ENCODE data around the gene LRRC8A. TPM values are rescaled to one million over a fixed set of nuclear protein-coding genes. Genes with fewer than 3 reads are reported as not detected.
"Not testable (repeated sequence)": the region's sequence is repeated elsewhere in the genome, so short reads cannot be mapped to it uniquely, and the experiment has no call there.

Gene LRRC8A
- total and polyA plus RNA-seq, 4 experiments from 2014 or later = 18.7 to 40.6 (median 25.4) TPM

DNA sequence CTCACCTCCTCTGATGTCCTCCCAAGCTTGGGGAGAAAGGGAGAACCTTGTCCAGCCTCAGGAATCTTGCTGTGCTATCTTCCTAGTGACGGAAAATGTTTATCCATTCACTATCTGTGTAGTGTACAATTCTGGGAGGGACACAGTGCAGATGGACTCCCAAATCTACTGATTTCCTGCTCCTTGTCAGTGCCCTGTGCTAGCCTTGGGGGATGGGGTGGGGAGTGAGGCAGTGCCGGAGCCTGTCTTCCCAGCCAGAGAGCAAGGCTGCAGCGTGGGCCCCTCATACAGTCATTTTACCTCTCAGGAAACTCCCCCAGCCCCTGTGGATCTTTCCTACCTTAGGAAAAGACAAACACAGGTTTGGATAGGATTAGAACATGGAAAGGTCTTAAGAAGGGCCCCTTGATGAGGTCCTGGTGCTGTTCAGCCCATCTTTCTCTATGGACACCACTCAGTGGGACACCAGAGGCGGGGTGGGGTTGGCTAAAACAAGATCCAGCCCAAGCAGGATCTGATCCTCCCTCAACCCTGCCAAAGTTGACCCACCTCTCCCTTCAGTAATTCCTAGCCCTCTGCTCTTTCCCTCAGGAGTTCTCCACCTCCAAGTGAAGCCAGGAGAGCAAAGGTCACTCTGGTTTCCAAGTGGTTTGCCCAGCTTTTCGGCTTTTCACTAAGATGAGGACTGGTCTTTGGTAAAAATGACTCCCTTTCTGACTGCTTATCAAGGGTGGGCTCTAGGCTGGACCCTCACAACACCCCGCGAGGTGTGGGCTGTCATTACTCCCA, 62.1 kb downstream of the LRRC8A start:
- Mint-ChIP-seq H3K9me3 (peaks cover 0 to 4% (median 0%) of the 10 kb centered on the region in 8 donors), H3K36me3 (peaks cover 0 to 21% of the 10 kb centered on the region in 2 donors), H3K4me3 (peak overlapping the region in 1 of 8 donors; percentile 26), H3K4me1 (peaks cover 13 to 37% (median 25%) of the 10 kb centered on the region in 4 donors), H3K27me3 (no peaks in the 10 kb centered on the region), H3K27ac (peak overlapping the region in 1 of 7 donors; percentile 53)
- intact Hi-C loops (cut with micrococcal nuclease) = no loop called here
- Histone ChIP-seq H3K27me3 (ENCODE audit: insufficient read depth, low read length) (no peaks in the 10 kb centered on the region), H3K4me3 (ENCODE audit: low read length in 2 of 2) (no peak overlapping the region), H3K9me3 (ENCODE audit: control insufficient read depth in 1 of 2, low read length in 2 of 2) (no peaks in the 10 kb centered on the region), H3K27ac (ENCODE audit: low read depth, low read length) (no peak overlapping the region), H3K4me1 (ENCODE audit: insufficient read depth, low read length) (peaks cover 29% of the 10 kb centered on the region), H3K36me3 (ENCODE audit: insufficient read depth, low read length) (no peaks in the 10 kb centered on the region)
- POLR2A ChIA-PET (ENCODE audit: partially characterized antibody) = no interaction called here
- CTCF ChIA-PET (ENCODE audit: partially characterized antibody) = no interaction called here
- DNase-seq = no peak

DNA sequence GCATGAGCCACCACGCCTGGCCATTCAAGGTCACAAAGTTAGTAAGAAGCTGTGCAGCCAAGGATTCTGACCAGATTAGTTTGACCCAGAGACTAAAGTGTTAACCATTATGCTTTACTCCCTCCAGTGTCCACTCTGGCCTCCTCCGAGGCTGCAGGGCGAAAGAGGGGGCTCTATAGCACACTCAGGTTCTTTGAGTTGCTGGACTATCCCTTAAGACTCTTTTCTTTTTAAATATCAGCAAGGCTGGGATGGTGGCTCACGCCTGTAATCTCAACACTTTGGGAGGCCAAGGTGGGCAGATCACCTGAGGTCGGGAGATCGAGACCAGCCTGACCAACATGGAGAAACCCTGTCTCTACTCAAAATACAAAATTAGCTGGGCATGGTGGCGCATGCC, 63.0 kb downstream of the LRRC8A start:
- H3K27me3 Mint-ChIP-seq; CTCF ChIA-PET (ENCODE audit: partially characterized antibody); intact Hi-C loops (cut with micrococcal nuclease); DNase-seq; H3K27ac ChIP-seq (ENCODE audit: low read depth, low read length); H3K27ac Mint-ChIP-seq; H3K27me3 ChIP-seq (ENCODE audit: insufficient read depth, low read length); H3K9me3 Mint-ChIP-seq; H3K9me3 ChIP-seq (ENCODE audit: control insufficient read depth in 1 of 2, low read length in 2 of 2); POLR2A ChIA-PET (ENCODE audit: partially characterized antibody); H3K4me3 ChIP-seq (ENCODE audit: low read length in 2 of 2); H3K36me3 ChIP-seq (ENCODE audit: insufficient read depth, low read length): not testable (repeated sequence)
- peaks cover 13 to 37% (median 25%) of the 10 kb centered on the region in 4 donors for H3K4me1 Mint-ChIP-seq
- H3K36me3 Mint-ChIP-seq = peaks cover 0 to 21% of the 10 kb centered on the region in 2 donors
- H3K4me3 Mint-ChIP-seq = peak overlapping the region in 1 of 8 donors; percentile 54
- peaks cover 29% of the 10 kb centered on the region for H3K4me1 ChIP-seq (ENCODE audit: insufficient read depth, low read length)

DNA sequence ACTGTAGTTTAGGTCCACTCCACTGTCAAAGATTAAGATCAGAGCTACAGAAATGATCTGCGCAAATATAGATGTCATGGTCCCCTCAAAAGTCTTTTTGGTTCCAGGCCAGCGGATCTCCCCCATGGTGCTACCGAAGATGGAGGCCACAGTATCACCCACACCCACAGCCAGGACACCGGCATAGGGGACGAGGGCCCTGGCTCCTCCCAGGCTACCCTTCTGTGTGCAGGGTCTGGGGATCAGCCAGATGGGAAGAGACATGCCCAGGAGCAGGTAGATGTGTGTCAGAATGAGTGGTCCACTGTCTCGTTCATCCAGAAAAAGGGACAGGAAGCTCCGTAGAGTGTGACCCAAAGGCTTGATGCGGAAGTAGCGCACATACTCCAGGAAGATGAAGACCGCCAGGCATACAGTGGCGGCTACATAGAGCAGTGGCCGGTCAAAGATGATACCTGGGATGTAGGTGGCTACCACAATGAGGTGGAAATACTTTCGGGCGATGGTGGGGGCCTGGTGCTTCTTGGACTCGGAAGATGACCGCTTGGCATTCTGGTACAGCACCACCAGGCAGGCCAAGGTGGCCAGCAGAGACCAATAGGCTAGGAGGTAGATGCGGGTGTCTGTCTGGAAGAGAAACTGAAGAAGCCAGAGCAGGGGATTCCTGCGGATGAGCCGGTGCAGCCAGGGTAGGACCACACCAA, 64.0 kb downstream of the LRRC8A start:
- Mint-ChIP-seq H3K27me3 (no peaks in the 10 kb centered on the region), H3K27ac (peak overlapping the region; percentile 40 to 99 (median 95)), H3K9me3 (peaks cover 0 to 4% (median 0%) of the 10 kb centered on the region in 8 donors), H3K36me3 (peaks cover 0 to 23% of the 10 kb centered on the region in 2 donors), H3K4me1 (peaks cover 15 to 37% (median 25%) of the 10 kb centered on the region in 4 donors), H3K4me3 (peak overlapping the region; percentile 94 to 100 (median 98))
- Histone ChIP-seq H3K4me3 (ENCODE audit: low read length in 2 of 2) (no peak overlapping the region), H3K9me3 (ENCODE audit: control insufficient read depth in 1 of 2, low read length in 2 of 2) (no peaks in the 10 kb centered on the region), H3K27ac (ENCODE audit: low read depth, low read length) (no peak overlapping the region), H3K27me3 (ENCODE audit: insufficient read depth, low read length) (no peaks in the 10 kb centered on the region), H3K36me3 (ENCODE audit: insufficient read depth, low read length) (no peaks in the 10 kb centered on the region), H3K4me1 (ENCODE audit: insufficient read depth, low read length) (peaks cover 29% of the 10 kb centered on the region)
- ChIA-PET POLR2A (ENCODE audit: partially characterized antibody) (interaction anchor here (0.6 kb wide), 1 partner anchor 958 kb away, joined by 4 read pairs; no protein-coding TSS in a partner anchor), CTCF (ENCODE audit: partially characterized antibody) (interaction anchor here (1.4 kb wide), 1 partner anchor 18 kb away, joined by 3 read pairs; no protein-coding TSS in a partner anchor)
- intact Hi-C loops (cut with micrococcal nuclease) = loop anchor here (2.0 kb wide), 1 partner anchor 83 kb away; the partner anchor contains the start of gene SH3GLB2
- no peak for DNase-seq

DNA sequence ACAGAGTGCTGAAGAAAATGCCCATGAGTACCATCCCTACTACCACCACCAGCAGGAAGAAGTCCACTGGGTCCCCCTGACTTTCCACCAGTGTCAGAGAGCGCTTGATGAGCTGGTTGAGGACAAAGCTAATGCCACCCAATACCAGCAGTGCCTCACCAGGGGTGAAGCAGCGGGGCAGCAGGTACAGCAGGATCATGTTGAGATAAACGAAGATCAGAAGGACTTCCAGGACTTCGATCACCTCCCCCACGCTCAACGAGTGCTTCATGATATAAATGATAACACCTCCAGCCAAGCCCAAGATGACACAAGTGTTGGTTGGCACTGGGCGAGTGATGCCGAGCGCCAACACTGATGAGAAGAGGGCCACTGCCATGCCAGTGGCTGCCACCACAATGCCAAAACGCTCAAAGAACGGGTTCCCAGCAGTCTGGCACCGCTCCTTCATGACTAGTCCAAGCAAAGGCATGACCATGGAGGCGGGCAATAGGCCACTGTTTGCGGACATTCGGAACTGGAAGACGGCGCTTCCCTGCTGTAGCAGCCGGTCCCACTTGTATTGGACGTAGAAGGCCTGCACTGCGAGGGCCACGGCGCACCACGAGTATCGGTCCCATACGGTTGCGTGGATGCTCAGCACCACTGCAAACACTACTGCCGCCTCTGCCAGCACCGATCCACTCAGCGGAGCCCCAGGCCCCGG, 64.8 kb downstream of the LRRC8A start:
- H3K4me1 ChIP-seq (ENCODE audit: insufficient read depth, low read length) = peaks cover 29% of the 10 kb centered on the region
- H3K9me3 ChIP-seq (ENCODE audit: control insufficient read depth in 1 of 2, low read length in 2 of 2) = no peaks in the 10 kb centered on the region
- peak overlapping the region; percentile 94 to 100 (median 98) for H3K4me3 Mint-ChIP-seq
- H3K36me3 ChIP-seq (ENCODE audit: insufficient read depth, low read length) = no peaks in the 10 kb centered on the region
- ChIA-PET POLR2A (ENCODE audit: partially characterized antibody) (interaction anchor here (1.6 kb wide), 2 partner anchors 44 to 117 kb away, joined by 4 to 7 read pairs; partner anchors contain the start of gene SPOUT1), CTCF (ENCODE audit: partially characterized antibody) (interaction anchor here (1.4 kb wide), 1 partner anchor 19 kb away, joined by 3 read pairs; no protein-coding TSS in a partner anchor)
- intact Hi-C loops (cut with micrococcal nuclease) = loop anchor here (1.0 to 2.0 kb wide), 5 partner anchors 64 to 175 kb away; partner anchors contain the start of genes LRRC8A, SH3GLB2, SPOUT1 and TBC1D13
- DNase-seq = peak in 1 of 5 donors; percentile 45
- no peaks in the 10 kb centered on the region for H3K27me3 ChIP-seq (ENCODE audit: insufficient read depth, low read length)
- H3K36me3 Mint-ChIP-seq = peaks cover 4 to 25% of the 10 kb centered on the region in 2 donors
- peak overlapping the region; percentile 36 to 90 for H3K4me3 ChIP-seq (ENCODE audit: low read length in 2 of 2)
- peaks cover 0 to 4% (median 0%) of the 10 kb centered on the region in 8 donors for H3K9me3 Mint-ChIP-seq
- peak overlapping the region; percentile 93 to 99 (median 98) for H3K27ac Mint-ChIP-seq
- peak overlapping the region; percentile 87 for H3K27ac ChIP-seq (ENCODE audit: low read depth, low read length)
- peaks cover 16 to 37% (median 25%) of the 10 kb centered on the region in 4 donors for H3K4me1 Mint-ChIP-seq
- no peaks in the 10 kb centered on the region for H3K27me3 Mint-ChIP-seq

DNA sequence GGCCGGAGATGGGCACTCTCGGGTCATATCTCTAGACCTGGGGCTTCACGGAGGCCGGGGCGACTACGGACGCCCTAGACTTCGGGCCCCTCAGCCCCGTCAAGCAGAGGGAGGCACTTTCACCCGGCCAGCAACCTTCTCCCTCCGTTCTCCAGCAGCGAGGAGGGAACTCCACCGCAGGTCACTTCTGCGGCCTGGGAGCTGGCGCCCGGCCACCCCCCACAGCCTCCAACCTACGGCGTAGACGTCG, 65.3 kb downstream of the LRRC8A start:
- H3K4me1 Mint-ChIP-seq = peaks cover 16 to 37% (median 25%) of the 10 kb centered on the region in 4 donors
- no peaks in the 10 kb centered on the region for H3K9me3 ChIP-seq (ENCODE audit: control insufficient read depth in 1 of 2, low read length in 2 of 2)
- intact Hi-C loops (cut with micrococcal nuclease) = loop anchor here (1.0 to 2.0 kb wide), 5 partner anchors 65 to 176 kb away; partner anchors contain the start of genes LRRC8A, SH3GLB2, SPOUT1 and TBC1D13
- peaks cover 0 to 4% (median 0%) of the 10 kb centered on the region in 8 donors for H3K9me3 Mint-ChIP-seq
- no peak for DNase-seq
- peaks cover 4 to 25% of the 10 kb centered on the region in 2 donors for H3K36me3 Mint-ChIP-seq
- POLR2A ChIA-PET (ENCODE audit: partially characterized antibody) = interaction anchor here (1.3 to 1.6 kb wide), 4 partner anchors 10 to 120 kb away, joined by 3 to 7 read pairs (median 4); partner anchors contain the start of gene SPOUT1
- CTCF ChIA-PET (ENCODE audit: partially characterized antibody) = interaction anchor here (1.4 kb wide), 1 partner anchor 19 kb away, joined by 3 read pairs; no protein-coding TSS in a partner anchor
- no peaks in the 10 kb centered on the region for H3K27me3 ChIP-seq (ENCODE audit: insufficient read depth, low read length)
- H3K27me3 Mint-ChIP-seq = no peaks in the 10 kb centered on the region
- no peaks in the 10 kb centered on the region for H3K36me3 ChIP-seq (ENCODE audit: insufficient read depth, low read length)
- peak overlapping the region; percentile 36 to 90 for H3K4me3 ChIP-seq (ENCODE audit: low read length in 2 of 2)
- H3K4me3 Mint-ChIP-seq = peak overlapping the region; percentile 94 to 100 (median 98)
- H3K27ac ChIP-seq (ENCODE audit: low read depth, low read length) = peak overlapping the region; percentile 87
- H3K27ac Mint-ChIP-seq = peak overlapping the region; percentile 93 to 99 (median 98)
- H3K4me1 ChIP-seq (ENCODE audit: insufficient read depth, low read length) = peaks cover 29% of the 10 kb centered on the region

DNA sequence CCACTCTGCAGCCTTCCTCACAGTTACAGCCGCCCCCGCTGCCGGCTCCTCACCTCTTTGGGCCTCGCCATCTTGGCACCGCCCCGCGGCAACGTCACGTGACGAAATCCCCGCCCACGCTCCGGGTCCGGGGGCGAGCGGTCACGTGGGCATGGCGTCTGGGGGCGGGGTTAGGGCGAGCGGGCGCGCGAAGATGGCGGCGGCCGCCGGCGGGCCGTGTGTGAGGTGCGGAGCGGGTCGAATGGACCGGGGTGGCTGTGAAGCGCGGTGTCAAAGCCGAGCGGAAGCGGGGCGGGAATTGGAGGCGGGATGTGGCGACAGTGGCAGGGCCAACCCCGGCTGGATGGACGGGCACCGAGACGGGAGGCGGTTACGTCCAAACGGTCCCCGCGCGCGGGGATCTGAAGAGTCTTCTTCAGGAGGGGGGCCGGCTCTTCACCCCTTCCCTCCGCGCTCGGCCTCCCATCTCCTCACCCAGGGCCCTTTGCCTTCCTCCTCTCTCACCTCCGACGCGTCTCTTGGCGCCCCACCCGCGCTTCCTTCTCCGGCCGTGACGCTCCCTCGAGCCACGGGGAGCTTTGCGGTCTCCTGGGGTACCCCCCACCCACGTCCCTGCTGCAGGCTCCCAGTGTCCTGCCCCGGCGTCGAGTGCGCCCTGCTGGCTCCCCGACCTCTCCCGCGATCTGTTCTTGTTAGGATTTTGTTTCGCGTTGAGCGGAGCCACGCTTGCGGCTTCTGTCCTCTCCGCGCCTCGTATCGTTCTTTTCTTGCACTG, 65.8 kb downstream of the LRRC8A start, which contains the start of the genes DOLK and NUP188:
TSS of gene DOLK (minus strand) at position 77 of the 775 bp plus-strand sequence. CDS start 300 bp downstream, outside the sequence.
TSS of gene NUP188 (plus strand) at position 173 of the 775 bp plus-strand sequence. CDS start at position 194, 21 bp downstream.
- ChIA-PET POLR2A (ENCODE audit: partially characterized antibody) (interaction anchor here (1.3 to 1.6 kb wide), 5 partner anchors 10 to 130 kb away, joined by 3 to 7 read pairs (median 5); partner anchors contain the start of genes ENDOG and SPOUT1), CTCF (ENCODE audit: partially characterized antibody) (interaction anchor here (1.3 kb wide), 1 partner anchor 19 kb away, joined by 4 read pairs; no protein-coding TSS in a partner anchor)
- no peaks in the 10 kb centered on the region for H3K27me3 ChIP-seq (ENCODE audit: insufficient read depth, low read length)
- peak within 1 kb of the TSS; percentile 87 for H3K27ac ChIP-seq (ENCODE audit: low read depth, low read length)
- Mint-ChIP-seq H3K4me3 (peak within 1 kb of the TSS; percentile 94 to 100 (median 98)), H3K4me1 (peaks cover 17 to 39% (median 28%) of the 10 kb centered on the region in 4 donors), H3K9me3 (peaks cover 0 to 2% (median 0%) of the 10 kb centered on the region in 8 donors), H3K27ac (peak within 1 kb of the TSS; percentile 93 to 99 (median 98)), H3K36me3 (peaks cover 5 to 30% of the 10 kb centered on the region in 2 donors), H3K27me3 (no peaks in the 10 kb centered on the region)
- intact Hi-C loops (cut with micrococcal nuclease) = loop anchor here (1.0 to 2.0 kb wide), 6 partner anchors 65 to 291 kb away; partner anchors contain the start of genes DYNC2I2, LRRC8A, SH3GLB2 and SPOUT1
- peak within 1 kb of the TSS; percentile 81 to 90 for H3K4me3 ChIP-seq (ENCODE audit: low read length in 2 of 2)
- peak; percentile 96 to 100 (median 97) for DNase-seq
- H3K9me3 ChIP-seq (ENCODE audit: control insufficient read depth in 1 of 2, low read length in 2 of 2) = no peaks in the 10 kb centered on the region
- peaks cover 29% of the 10 kb centered on the region for H3K4me1 ChIP-seq (ENCODE audit: insufficient read depth, low read length)
- H3K36me3 ChIP-seq (ENCODE audit: insufficient read depth, low read length) = peaks cover 2% of the 10 kb centered on the region
